HG03066 (cell line): ENCODE data around the gene PCGF3.
"Not testable (repeated sequence)": the region's sequence is repeated elsewhere in the genome, so short reads cannot be mapped to it uniquely, and the experiment has no call there.

Source experiments
- ATAC-seq: cut with Tn5 transposase; IDR thresholded peaks from one replicate; pipeline ENCODE4 v1.9.1; 2021; ENCODE audit warnings: low read depth; ENCODE audit not compliant: unreplicated experiment

Gene PCGF3

GRCh38 chr4:754221-755120 is 48.8 kb downstream of the PCGF3 start:
- no peak for ATAC-seq

GRCh38 chr4:757111-757510 is 51.5 kb downstream of the PCGF3 start:
- no peak for ATAC-seq

GRCh38 chr4:759810-760209 is 54.2 kb downstream of the PCGF3 start:
- ATAC-seq: not testable (repeated sequence)

- no peak for ATAC-seq
Measured at GRCh38 chr4:760616-761015, 55.0 kb downstream of the PCGF3 start.

- ATAC-seq: no peak
Measured at GRCh38 chr4:761086-761485, 55.5 kb downstream of the PCGF3 start.

GRCh38 chr4:761739-762138 is 56.1 kb downstream of the PCGF3 start:
- no peak for ATAC-seq

GRCh38 chr4:762211-763190 is 56.9 kb downstream of the PCGF3 start:
- ATAC-seq: no peak

GRCh38 chr4:763191-763810 is 57.7 kb downstream of the PCGF3 start:
- ATAC-seq: no peak

- ATAC-seq: no peak
Measured at GRCh38 chr4:763922-764321, 58.3 kb downstream of the PCGF3 start.

- ATAC-seq: no peak
Measured at GRCh38 chr4:764405-765169, 59.0 kb downstream of the PCGF3 start.

GRCh38 chr4:766152-766515 is 60.5 kb downstream of the PCGF3 start:
- ATAC-seq: no peak

GRCh38 chr4:766559-767283 is 61.1 kb downstream of the PCGF3 start:
- no peak for ATAC-seq

GRCh38 chr4:768076-768475 is 62.4 kb downstream of the PCGF3 start:
- ATAC-seq: no peak

- no peak for ATAC-seq
Measured at GRCh38 chr4:768995-769394, 63.4 kb downstream of the PCGF3 start.

- no peak for ATAC-seq
Measured at GRCh38 chr4:769511-769910, 63.9 kb downstream of the PCGF3 start.

GRCh38 chr4:770022-770421 is 64.4 kb downstream of the PCGF3 start:
- no peak for ATAC-seq

GRCh38 chr4:771464-771863 is 65.8 kb downstream of the PCGF3 start:
- ATAC-seq: no peak

- no peak for ATAC-seq
Measured at GRCh38 chr4:772118-772517, 66.5 kb downstream of the PCGF3 start.

GRCh38 chr4:772776-773175 is 67.1 kb downstream of the PCGF3 start:
- no peak for ATAC-seq

- no peak for ATAC-seq
Measured at GRCh38 chr4:773214-773613, 67.6 kb downstream of the PCGF3 start.
